Nucleus accumbens (tissue), 56 donors: ENCODE results near the gene SUMO3.

ENCODE experiments used
- DNase-seq, 56 donors: peaks; one replicate each; lab custom pipeline; 2025; lab: John Stamatoyannopoulos, UW

Gene SUMO3

DNA sequence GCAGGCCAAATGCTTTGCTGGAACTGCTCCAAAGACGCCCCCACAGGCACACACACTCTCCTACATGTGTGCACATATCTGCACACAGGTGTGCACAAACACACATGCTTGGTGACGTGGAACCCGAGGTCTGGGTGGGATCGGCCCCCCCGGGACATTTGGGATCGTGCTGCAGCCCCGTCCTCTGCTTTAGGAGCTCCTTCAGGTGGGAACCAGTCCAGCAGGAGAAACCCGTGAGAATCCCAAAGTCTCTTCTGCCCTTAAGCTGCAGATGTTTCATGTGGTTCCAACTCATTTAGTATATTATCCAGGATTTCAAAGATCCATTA lies 54.8 kb downstream of the SUMO3 start:
- no peak for DNase-seq

DNA sequence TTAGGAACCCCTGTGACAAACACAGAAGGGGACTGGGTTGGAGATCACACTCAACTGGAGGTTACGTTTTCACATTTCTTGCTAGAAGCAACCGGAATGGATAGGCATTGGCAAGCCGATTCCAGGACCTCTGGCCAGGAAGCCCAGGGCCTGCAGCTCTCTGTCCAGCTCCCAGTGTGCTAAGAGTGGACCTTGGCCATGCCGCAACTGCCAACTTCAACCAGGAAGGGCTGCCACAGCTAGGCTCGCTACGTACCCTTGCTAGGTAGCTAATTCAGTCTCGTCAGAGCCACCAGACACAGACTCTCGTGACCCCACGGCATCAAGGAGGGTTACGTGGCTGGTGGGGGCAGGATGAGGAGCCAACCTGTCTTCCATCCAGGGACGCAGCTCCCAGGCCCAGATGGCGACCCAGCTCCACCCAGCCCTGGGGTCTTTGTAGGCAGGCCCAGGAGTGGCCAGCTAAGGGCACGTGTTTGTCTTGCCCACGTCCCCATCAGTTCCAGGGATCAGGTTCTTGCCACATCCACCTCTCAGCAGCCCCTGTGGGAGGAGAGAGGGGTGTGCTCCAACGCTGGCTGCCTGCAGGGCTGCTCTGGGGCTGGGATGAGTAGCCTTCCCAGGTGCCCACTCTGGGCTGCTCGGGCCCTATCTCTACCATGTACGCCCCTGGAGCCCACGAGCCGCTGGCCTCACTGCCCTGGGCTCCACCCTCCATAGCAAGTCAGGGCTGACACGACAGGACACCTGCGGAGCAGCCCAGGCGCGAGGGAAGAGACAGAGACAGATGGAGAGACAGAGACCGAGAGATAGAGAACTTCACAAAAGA lies 55.4 kb downstream of the SUMO3 start:
- DNase-seq = no peak

DNA sequence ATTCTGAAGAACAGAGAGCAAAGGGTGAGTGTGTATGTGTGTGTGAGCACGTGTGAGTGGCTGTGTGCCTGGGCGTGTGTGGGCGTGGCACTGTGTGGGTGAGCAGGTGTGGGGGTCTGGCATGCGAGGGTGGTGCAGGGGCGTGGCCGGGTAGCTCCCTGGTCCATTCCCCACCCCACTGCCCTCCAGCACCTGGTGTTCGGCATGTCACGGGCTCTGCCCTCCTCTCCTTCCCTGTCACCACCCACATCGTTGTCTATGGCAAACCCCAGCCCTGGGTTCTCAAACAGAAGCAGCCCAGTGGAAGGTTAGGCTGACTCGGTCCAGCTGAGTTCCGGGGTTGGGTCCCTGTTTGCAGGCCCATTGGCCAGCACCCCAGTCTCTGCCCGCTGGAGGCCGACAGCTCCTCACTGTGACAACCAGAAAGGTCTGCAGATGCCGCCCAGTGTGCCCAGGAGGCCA lies 56.1 kb downstream of the SUMO3 start:
- DNase-seq = peak in 1 of 56 donors; percentile 19

DNA sequence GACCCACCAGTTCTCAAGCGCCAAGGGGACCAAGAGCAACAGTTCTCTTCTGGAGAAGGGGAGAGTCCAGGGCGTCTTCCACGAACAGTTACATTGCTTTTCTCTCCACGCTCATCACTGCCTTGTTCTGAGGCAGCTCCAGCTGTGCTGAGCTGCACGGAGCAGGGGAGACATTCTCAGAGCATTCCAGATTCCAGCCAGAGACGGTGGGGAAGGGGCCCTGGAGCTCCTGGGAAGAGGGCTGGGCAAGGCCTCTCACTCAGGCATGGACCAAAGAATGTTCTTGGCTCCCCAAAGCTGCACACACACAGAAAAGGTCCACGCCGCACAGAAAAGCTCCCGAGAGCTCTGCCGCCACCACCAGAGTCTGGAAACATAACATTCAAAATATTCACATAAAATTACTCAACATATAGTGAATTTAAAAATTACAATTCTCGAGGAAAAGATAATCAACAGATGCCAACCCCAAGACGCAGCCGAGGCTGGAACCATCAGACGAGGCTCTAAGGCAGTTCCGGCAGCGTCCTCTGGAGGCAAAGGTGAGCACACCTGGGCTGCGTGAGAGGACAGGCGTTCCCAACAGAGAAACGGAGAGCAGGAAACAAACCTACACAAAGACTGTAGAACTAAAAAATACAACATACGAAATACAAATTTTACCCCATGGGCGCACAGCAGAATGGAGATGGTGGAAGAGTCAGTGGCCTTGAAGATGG lies 56.7 kb downstream of the SUMO3 start:
- DNase-seq = peak in 2 of 56 donors; percentile 14 to 15

DNA sequence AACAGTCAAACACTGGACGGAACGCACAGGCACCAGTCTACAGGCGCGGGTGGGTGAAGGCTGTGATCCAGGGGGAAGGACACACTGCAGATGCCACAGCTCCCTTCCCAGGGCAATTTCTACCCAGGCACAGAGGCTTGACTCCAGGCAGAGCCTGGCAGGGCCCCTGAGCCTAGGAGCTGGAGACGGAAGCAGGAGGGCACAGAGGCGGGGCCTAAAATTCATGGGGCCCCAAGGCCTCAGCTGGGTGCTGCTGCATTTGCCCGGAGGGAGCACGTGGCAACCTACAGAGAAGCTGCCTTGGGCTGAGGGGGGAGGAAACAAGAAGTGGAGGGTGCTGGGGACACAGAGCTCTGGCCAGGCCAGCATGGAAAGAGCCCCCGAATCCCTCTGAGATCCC lies 57.5 kb downstream of the SUMO3 start:
- no peak for DNase-seq

DNA sequence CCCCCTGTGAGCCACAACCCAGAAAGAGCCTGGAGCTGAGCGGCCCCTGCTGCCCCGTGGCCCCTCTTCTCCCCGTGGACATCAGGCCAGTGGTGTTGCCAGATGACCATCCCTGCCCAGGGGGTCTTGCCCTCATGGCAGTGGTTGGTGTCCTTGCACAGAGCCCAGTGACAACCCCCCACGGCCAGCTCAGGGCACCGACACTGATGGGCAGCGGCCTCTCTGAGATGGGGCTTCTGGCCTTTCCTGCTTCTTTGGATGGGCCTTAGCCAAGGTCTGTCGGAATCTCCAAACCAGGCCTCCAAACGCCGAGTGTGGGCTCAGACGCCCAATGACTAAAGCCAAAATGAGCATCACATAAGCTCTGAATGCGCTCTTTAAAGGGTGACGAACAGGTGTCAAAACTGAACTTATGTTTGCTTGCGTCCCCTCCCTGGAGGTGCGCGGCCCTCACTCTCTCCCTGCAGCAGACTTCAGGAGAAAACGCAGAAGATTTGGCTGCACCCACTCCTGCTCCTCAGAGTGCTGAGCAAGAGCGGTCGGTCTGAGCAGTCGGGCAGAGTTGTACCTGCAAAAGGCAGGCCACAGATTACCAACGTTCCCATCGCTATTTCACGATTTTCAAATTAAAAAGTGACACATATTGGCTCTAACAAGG lies 58.1 kb downstream of the SUMO3 start:
- no peak for DNase-seq

DNA sequence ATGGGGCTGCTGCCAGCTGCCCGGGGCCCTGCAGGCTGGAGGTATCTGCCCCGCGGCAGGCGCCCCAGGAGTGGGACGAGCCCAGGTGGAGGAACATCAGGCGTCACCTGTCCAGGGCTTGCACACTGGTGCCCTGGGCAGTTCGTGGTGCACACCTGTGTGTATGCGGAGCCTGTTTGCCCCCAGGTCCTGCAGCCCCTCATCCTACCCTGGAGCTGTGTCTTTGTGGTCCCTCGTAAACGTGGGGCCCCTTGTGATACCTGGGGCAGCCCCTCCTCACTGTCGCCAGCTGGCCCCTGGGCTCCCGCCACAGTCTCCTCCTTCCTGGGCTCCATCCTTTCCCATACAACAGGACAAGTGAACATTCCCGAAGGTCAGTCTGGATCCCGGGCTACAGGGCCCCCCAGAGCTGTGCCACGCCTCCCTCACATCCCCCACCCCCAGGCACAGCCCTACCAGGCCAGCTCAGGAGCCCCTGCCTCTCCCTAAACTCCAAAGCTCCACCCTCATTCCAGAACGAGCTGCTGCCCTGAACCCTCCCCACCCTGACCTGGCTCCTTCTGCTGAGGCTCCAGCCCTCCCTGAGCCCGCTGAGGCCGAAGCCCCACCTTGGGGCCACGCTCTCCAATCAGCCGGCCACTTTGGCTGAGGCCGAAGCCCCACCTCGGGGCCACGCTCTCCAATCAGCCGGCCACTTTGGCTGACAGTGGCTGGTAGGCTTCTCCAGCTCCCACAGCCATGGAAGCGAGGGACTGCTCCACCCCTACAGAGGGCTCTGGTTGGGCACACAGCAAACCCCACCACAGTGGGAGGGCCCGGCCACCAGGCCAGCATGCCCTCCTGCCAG lies 58.9 kb downstream of the SUMO3 start:
- DNase-seq = no peak

DNA sequence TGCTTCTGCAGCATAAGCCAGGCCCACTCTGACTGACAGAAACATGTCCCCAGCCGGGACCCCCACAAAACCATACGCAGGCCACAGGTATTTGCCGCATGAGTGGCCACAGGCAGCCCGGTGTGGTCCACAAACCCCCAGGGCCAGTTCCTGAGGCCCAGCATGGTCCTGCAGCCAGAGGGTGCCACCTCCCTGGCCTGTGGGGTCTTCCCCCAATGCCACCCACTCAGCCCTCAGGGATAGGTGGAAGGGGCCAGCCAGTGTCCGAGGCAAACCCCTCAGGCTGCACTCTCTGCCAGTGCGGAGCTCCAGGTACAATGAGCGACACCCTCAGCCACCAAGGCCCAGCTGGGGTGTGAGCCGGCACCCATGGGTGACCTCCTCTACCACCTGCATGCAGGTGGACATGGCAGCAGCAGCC lies 59.7 kb downstream of the SUMO3 start:
- DNase-seq = no peak

DNA sequence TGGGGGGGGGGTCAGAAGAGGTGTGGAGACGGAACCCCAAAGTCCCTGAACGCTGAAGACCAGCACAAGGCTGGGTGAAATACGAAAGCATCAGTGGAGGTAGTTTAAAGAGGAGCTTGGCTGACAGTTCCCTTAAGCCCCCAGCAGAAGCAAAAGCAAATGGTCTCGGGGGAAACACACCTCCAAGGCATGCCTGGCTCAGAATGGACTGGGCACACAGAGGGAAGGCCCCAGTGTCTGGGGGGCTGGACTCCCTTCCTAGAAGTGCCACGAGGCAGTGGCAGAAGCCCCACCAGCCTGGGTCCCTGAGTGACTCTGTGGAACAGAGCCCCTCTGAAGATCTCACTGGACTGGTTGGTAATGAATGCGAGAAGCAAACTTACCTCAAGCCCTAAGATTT lies 60.1 kb downstream of the SUMO3 start:
- no peak for DNase-seq

DNA sequence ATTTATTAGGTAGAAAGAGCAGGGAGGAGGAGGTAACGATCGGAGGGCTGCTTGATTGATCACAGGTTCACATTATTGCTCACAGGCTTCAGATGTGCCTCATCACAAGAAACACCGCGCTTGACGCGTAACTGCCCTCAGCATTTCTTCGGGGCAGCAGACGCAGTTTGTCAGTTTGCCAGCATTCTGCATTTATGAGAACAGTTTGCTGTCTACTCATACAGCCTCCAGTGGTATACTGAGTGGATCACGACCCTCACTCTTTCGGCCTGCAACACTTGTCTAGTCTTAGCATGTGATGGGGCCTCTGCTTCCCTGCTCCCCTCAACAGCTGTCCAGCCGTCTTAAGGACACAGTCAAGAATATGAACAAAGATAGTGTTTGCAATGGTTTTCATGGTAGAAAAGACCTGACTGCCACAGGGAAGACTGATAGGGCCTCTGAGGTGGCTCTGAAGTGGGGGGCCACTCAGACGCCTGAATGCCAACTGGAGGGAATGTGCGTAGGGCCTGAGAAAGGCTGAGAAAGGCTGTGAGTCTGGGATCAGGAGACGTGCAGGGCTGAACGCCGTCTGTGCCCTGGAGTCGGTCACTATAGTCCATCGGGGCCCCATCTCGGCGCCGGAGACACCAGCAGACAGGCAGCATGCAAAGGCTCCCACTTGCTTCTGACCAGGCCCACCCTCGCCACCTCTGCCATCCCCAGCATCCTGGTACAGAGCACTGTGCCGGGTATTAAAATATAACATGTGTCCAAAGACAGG lies 61.3 kb downstream of the SUMO3 start:
- no peak for DNase-seq
